Heart right ventricle (tissue), 16 donors: ENCODE measurements around the gene TAS2R41. TPM values are rescaled to one million over a fixed set of nuclear protein-coding genes. Genes with fewer than 3 reads are reported as not detected.
"Not testable (repeated sequence)": the region's sequence is repeated elsewhere in the genome, so short reads cannot be mapped to it uniquely, and the experiment has no call there.

Experiments used
- ATAC-seq, 8 donors: fragments of 200-7000 bp; cut with Tn5 transposase; one replicate each; pipeline ENCODE4 v1.9.1; 2020; ENCODE audit warnings: mild to moderate bottlenecking in 8 of 8, moderate library complexity in 8 of 8, moderate number of reproducible peaks in 1 of 8
- DNase-seq, 2 donors: peaks; one replicate each; pipeline ENCODE4 v3.0.0-alpha.2; 2020
- H3K27ac ChIP-seq, 10 donors: fragments of 200-600 bp; sonication (generic) in 2 of 10; one replicate each; pipeline versions ENCODE4 v1.5.0 to v1.8.0; 2020 to 2022; ENCODE audit warnings: mild to moderate bottlenecking in 3 of 10
- H3K27me3 ChIP-seq, 7 donors: fragments of 200-600 bp; one replicate each; pipeline ENCODE4 v1.8.0; 2021 to 2022; ENCODE audit warnings: mild to moderate bottlenecking in 2 of 7
- H3K36me3 ChIP-seq, 9 donors: fragments of 200-600 bp; sonication (generic) in 1 of 9; one replicate each; pipeline versions ENCODE4 v1.5.0 to v1.8.0; 2020 to 2022; ENCODE audit warnings: mild to moderate bottlenecking in 2 of 9
- H3K4me1 ChIP-seq, 9 donors: fragments of 200-600 bp; sonication (generic) in 1 of 9; one replicate each; pipeline versions ENCODE4 v1.5.0 to v1.8.0; 2020 to 2022; ENCODE audit warnings: mild to moderate bottlenecking in 4 of 9
- H3K4me3 ChIP-seq, 10 donors: fragments of 200-600 bp; sonication (generic) in 2 of 10; one replicate each; pipeline versions ENCODE4 v1.5.0 to v1.8.0; 2020 to 2022; ENCODE audit warnings: mild to moderate bottlenecking in 7 of 10, moderate library complexity in 2 of 10
- H3K9me3 ChIP-seq, 11 donors: fragments of 200-600 bp in 10 of 11; sonication (generic) in 2 of 11; one replicate each; pipeline versions ENCODE4 v1.5.0 to v1.8.0; 2013 to 2022; ENCODE audit warnings: mild to moderate bottlenecking in 2 of 11, control low read depth in 1 of 11, moderate library complexity in 1 of 11
- WGBS, 2 donors: extraction: QIAGEN DNeasy Blood & Tissue Kit; methylation state at CpG; one replicate each; pipeline ENCODE4 v1.1.7; 2013; ENCODE audit warnings: inconsistent platforms in 1 of 2; 5-methylcytosine and 5-hydroxymethylcytosine counted together
- intact Hi-C, 10 donors: fragments of 100-400 bp; cut with DNase I; formaldehyde crosslinking; loops; one replicate each; pipeline versions ENCODE4 v1.11.1 to v1.14.2; 2022
- polyA plus RNA-seq, 2 donors: library from polyadenylated mRNA; stranded (reverse); fragments of 200-250 nt; gene quantifications; one replicate each; pipeline ENCODE4 v1.2.3, GENCODE V29; 2013
- total RNA-seq, 10 donors: library from RNA; stranded (reverse); fragmentation: NEBNext Ultra II Directional in 3 of 10; extraction: Animal tissue kit (Norgen Biotek cat#: 25700) in 3 of 10; gene quantifications; one replicate each; pipeline versions ENCODE4 v1.2.1 to v1.2.4, GENCODE V29; 2021 to 2023
- TF ChIP-seq, protein P1 (sequence below), 9 donors: fragments of 200-600 bp; sonication (generic) in 2 of 9; IDR thresholded peaks; one replicate each; pipeline versions ENCODE4 v1.5.0 to v1.8.0; 2021 to 2022; ENCODE audit warnings: antibody characterized with exemption in 9 of 9, mild to moderate bottlenecking in 5 of 9, moderate library complexity in 1 of 9
- donor health status: Arrhythmogenic right ventricular cardiomyopathy.
- donor health status: ischemic (EF 13 %, LVEDD 7.1; RV severe dilation, severe dysfunction).
- donor health status: healthy with polysubstance abuse.
- donor health status: DM: no; HTN: yes; CAD: no.
- donor health status: DM: no; HTN: no; CAD: no.
- donor health status: ischemic (EF 25% LVEDD 6.9; RV normal size, moderate dysfunction).
- donor health status: ischemic (EF 25% LVEDD 5.7; RV mildly dilated, moderate dysfunction).
- donor health status: healthy.
- donor health status: DM: yes; HTN: yes; CAD: no.
- donor health status: Ischemic cardiomyopathy.
- donor health status: ischemic (EF 35%, LVEDD 5.7; RV mildly dilated, moderate dysfunction).
- donor health status: nonischemic (EF 11% LVEDD 7.7; RV severe dilation, severe dysfunction).
- donor health status: DM: yes; HTN: yes; CAD: no.
- donor health status: PGD.
- donor health status: ischemic (EF 29% LVEDD 5.4; RV normal size, mild dysfunction).
- donor health status: nonischemic (EF 23%, LVEDD 6.1; RV moderate dilation, normal function).

Gene TAS2R41
- total and polyA plus RNA-seq, 12 donors: 0.40 TPM; not detected in 11

DNA sequence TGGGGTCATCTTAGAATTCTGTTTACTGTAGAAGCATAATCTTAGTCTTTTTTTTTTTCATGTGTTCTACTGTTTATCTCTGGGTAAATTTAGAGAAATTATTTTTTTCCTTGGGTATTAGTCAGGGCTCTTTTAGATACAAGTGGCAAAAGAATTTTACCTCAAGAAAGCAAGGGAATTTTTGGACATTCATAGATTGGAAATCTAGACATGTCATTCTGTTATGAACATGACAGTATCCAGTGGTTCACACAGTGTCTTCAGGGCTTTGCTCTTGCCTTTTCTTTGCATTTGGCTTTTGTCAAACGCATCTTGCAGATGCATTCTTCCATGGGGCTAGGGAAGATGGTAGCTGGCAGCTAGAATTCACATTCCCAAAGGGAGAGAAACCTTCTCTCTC lies 13.7 kb upstream of the TAS2R41 start:
- H3K9me3 ChIP-seq: peaks cover 0 to 16% (median 0%) of the 10 kb centered on the region in 11 donors
- H3K36me3 ChIP-seq: no peaks in the 10 kb centered on the region
- no peak overlapping the region for H3K27ac ChIP-seq
- TF ChIP-seq, protein P1, sequence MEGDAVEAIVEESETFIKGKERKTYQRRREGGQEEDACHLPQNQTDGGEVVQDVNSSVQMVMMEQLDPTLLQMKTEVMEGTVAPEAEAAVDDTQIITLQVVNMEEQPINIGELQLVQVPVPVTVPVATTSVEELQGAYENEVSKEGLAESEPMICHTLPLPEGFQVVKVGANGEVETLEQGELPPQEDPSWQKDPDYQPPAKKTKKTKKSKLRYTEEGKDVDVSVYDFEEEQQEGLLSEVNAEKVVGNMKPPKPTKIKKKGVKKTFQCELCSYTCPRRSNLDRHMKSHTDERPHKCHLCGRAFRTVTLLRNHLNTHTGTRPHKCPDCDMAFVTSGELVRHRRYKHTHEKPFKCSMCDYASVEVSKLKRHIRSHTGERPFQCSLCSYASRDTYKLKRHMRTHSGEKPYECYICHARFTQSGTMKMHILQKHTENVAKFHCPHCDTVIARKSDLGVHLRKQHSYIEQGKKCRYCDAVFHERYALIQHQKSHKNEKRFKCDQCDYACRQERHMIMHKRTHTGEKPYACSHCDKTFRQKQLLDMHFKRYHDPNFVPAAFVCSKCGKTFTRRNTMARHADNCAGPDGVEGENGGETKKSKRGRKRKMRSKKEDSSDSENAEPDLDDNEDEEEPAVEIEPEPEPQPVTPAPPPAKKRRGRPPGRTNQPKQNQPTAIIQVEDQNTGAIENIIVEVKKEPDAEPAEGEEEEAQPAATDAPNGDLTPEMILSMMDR (IDR thresholded peaks at IDR 0.05): no peak
- ATAC-seq (no peak), DNase-seq (no peak)
- H3K27me3 ChIP-seq: no peaks in the 10 kb centered on the region
- intact Hi-C loops: no loop called here
- H3K4me1 ChIP-seq: peaks cover 0 to 5% (median 0%) of the 10 kb centered on the region in 9 donors
- WGBS, 2 donors: 77 to 78% methylated on average over 1 of the region's 1 CpG
- H3K4me3 ChIP-seq: no peak overlapping the region

DNA sequence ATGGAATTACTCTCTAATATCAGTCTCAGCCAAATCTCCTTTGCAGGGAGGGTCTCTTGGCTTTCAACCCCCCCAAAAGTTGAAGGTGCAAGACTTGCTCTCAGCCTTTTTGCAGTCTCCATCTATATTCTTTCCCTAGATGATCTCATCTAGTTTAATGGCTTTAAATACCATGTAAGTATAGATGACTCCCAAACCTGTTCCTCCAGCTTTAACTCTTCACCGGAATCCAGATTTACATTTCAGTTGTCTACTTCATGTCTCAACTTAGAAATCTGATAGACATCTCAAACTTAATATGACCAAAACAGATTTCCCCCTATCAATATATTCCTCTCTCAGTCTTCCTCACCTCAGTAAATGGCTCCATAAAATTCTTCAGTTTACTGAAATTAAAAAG lies 9.9 kb upstream of the TAS2R41 start:
- intact Hi-C loops: no loop called here
- ATAC-seq (no peak), DNase-seq (no peak)
- 93 to 98% methylated on average over 1 of the region's 1 CpG for WGBS, 2 donors
- TF ChIP-seq, protein P1 (IDR thresholded peaks at IDR 0.05): no peak
- Histone ChIP-seq H3K4me3 (no peak overlapping the region), H3K27me3 (no peaks in the 10 kb centered on the region), H3K36me3 (no peaks in the 10 kb centered on the region), H3K27ac (no peak overlapping the region), H3K4me1 (peaks cover 0 to 5% (median 0%) of the 10 kb centered on the region in 9 donors), H3K9me3 (peaks cover 0 to 16% (median 5%) of the 10 kb centered on the region in 11 donors)

DNA sequence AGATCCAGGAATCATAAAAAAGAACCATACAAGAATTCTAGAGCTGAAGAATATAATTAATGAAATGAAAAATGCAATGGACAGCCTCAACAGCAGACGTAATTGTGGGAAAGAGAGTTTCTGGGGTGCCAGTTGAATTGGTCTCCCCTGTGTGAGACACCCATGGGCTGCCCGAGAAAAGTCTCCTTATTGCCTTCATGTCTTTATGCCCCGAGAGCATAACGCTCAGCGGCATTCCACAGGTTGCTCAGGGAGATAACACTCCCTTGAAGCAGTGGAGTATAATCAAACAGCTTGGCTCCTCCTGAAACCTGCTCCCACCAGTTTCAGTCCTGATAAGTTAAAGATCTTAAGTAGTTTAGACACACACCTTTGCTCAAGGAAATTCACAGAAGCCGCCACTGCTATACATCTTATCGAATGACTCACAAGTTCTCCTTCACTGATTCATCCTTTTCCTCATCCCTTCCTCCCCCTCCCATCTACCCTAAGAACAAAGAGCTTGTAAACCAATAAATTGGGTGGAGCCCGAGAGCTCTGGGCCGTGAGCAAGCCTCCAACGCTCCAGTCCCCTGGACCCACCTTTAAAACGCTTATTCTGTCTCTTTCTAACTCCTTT lies 5.5 kb upstream of the TAS2R41 start:
- H3K27me3 ChIP-seq, H3K4me1 ChIP-seq, H3K27ac ChIP-seq, DNase-seq, H3K36me3 ChIP-seq, intact Hi-C loops, H3K4me3 ChIP-seq, ATAC-seq: not testable (repeated sequence)
- WGBS, 2 donors: 83 to 85% methylated on average over 11 of the region's 11 CpGs
- peaks cover 0 to 34% (median 6%) of the 10 kb centered on the region in 11 donors for H3K9me3 ChIP-seq

DNA sequence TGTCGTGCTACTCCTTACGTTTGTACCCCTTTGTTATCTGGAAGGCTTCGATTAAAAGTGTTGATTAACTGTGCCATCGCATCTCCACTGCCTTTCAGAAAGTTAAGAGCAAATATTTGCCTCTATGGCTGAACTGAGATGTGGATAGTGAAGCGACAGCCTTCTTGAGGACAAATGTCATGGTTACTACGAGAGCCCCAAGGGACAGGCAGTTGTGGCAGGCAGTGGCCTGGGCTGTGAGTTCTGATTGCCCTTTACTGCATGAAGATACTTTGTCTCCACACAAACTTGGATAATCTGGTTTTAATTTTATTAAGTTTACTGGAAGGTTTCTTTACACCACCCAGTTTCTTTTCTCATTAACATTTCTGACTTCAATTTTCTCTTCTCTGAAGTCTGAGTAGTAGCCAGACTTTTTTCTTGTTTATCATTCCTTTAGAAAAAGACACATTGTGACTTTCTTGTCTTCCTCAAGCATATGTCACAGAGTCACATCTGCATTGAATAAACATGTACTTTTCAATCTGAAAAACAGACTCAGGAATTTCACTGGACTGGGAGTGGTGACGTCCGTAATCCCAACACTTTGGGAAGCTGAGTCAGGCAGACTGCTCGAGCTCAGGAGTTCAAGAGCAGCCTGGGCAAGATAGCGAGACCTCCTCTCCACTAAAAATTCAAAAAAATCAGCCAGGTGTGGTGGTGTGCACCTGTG lies 1.5 kb downstream of the TAS2R41 start:
- H3K9me3 ChIP-seq: peaks cover 0 to 13% (median 0%) of the 10 kb centered on the region in 11 donors
- DNase-seq (no peak), ATAC-seq (peak in 5 of 8 donors; percentile 12 to 59 (median 48))
- no peak overlapping the region for H3K4me3 ChIP-seq
- intact Hi-C loops: no loop called here
- no peaks in the 10 kb centered on the region for H3K27me3 ChIP-seq
- WGBS, 2 donors: 74 to 77% methylated on average over 10 of the region's 10 CpGs
- H3K27ac ChIP-seq: peak overlapping the region in 4 of 10 donors; percentile 8 to 48 (median 14)
- TF ChIP-seq, protein P1 (IDR thresholded peaks at IDR 0.05): no peak
- H3K36me3 ChIP-seq: no peaks in the 10 kb centered on the region
- H3K4me1 ChIP-seq: peaks cover 0 to 6% (median 0%) of the 10 kb centered on the region in 9 donors

DNA sequence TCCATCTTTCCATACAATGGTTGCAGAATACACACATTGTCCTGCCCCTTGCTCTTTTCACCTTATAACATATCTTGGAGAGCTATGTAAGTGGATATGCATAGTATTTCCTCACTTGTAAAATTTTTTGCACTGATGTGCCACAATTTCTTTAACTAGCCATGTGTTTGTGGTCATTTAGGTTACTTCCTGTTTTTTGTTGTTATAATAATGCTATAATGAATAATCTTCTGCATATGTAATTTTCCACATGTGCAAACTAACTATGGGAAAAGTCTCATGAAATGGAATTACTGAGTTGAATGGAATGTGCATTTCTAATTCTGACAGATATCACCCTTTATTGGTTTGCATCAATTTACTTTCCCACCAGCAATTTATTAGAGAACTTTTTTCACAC lies 2.8 kb downstream of the TAS2R41 start:
- Histone ChIP-seq H3K27ac (no peak overlapping the region), H3K27me3 (no peaks in the 10 kb centered on the region), H3K36me3 (no peaks in the 10 kb centered on the region), H3K4me3 (no peak overlapping the region), H3K4me1 (peaks cover 0 to 10% (median 0%) of the 10 kb centered on the region in 9 donors), H3K9me3 (peaks cover 0 to 3% (median 0%) of the 10 kb centered on the region in 11 donors)
- ATAC-seq (no peak), DNase-seq (no peak)
- TF ChIP-seq, protein P1 (IDR thresholded peaks at IDR 0.05): no peak
- intact Hi-C loops: no loop called here
